RWPE2 (cell line): ENCODE results near the gene MSI2.

Source experiments
- ATAC-seq: fragments of 200-7000 bp; cut with Tn5 transposase; 3 replicates; pipeline ENCODE4 v1.9.1; 2021; ENCODE audit warnings: low read depth
- DNase-seq: peaks from one replicate; pipeline ENCODE4 v3.0.0-alpha.2; 2020; ENCODE audit warnings: low spot score
- H3K27ac ChIP-seq: fragments of 450-650 bp; 2 replicates; pipeline ENCODE4 v1.5.1; 2017; ENCODE audit warnings: mild to moderate bottlenecking; ENCODE audit not compliant: poor library complexity, severe bottlenecking
- H3K27me3 ChIP-seq: fragments of 250-450 bp; sonication (Bioruptor Pico); 2 replicates; pipeline ENCODE4 v1.5.1; 2021; ENCODE audit warnings: mild to moderate bottlenecking, moderate library complexity; ENCODE audit not compliant: insufficient read depth, poor library complexity, severe bottlenecking
- H3K36me3 ChIP-seq: fragments of 250-450 bp; sonication (Bioruptor Pico); 2 replicates; pipeline ENCODE4 v1.5.1; 2020; ENCODE audit warnings: low read depth, mild to moderate bottlenecking, moderate library complexity
- H3K4me1 ChIP-seq: fragments of 250-450 bp; sonication (Bioruptor Pico); 2 replicates; pipeline ENCODE4 v1.5.1; 2021; ENCODE audit warnings: mild to moderate bottlenecking, moderate library complexity; ENCODE audit not compliant: insufficient read depth, poor library complexity, severe bottlenecking
- H3K4me3 ChIP-seq: fragments of 250-450 bp; sonication (Bioruptor Pico); 2 replicates; pipeline ENCODE4 v1.5.1; 2021; ENCODE audit warnings: mild to moderate bottlenecking, moderate library complexity; ENCODE audit not compliant: severe bottlenecking
- H3K9me3 ChIP-seq: fragments of 250-450 bp; sonication (Bioruptor Pico); 2 replicates; pipeline ENCODE4 v1.5.1; 2021; ENCODE audit warnings: mild to moderate bottlenecking, moderate library complexity; ENCODE audit not compliant: severe bottlenecking
- CTCF ChIP-seq: fragments of 450-650 bp; IDR thresholded peaks from one replicate; pipeline ENCODE4 v1.5.1; 2017; ENCODE audit warnings: mild to moderate bottlenecking, moderate library complexity; ENCODE audit not compliant: poor library complexity, severe bottlenecking

The MSI2 gene

GRCh38 chr17:57551321-57552079 is 295.2 kb downstream of the MSI2 start:
- Histone ChIP-seq H3K9me3 (no peaks in the 10 kb centered on the region), H3K36me3 (no peaks in the 10 kb centered on the region), H3K4me1 (no peaks in the 10 kb centered on the region), H3K27me3 (no peaks in the 10 kb centered on the region), H3K27ac (no peak overlapping the region), H3K4me3 (no peak overlapping the region)
- ATAC-seq, result no peak
- no peak for TF ChIP-seq CTCF
- no peak for DNase-seq

GRCh38 chr17:57552114-57552624 is 295.8 kb downstream of the MSI2 start:
- Histone ChIP-seq H3K27me3 (no peaks in the 10 kb centered on the region), H3K27ac (no peak overlapping the region), H3K4me1 (no peaks in the 10 kb centered on the region), H3K4me3 (no peak overlapping the region), H3K36me3 (no peaks in the 10 kb centered on the region), H3K9me3 (no peaks in the 10 kb centered on the region)
- peak; percentile 28 for TF ChIP-seq CTCF
- ATAC-seq (no peak), DNase-seq (no peak)

- Histone ChIP-seq H3K4me3 (no peak overlapping the region), H3K27me3 (no peaks in the 10 kb centered on the region), H3K9me3 (no peaks in the 10 kb centered on the region), H3K27ac (no peak overlapping the region), H3K4me1 (peaks cover 12% of the 10 kb centered on the region), H3K36me3 (no peaks in the 10 kb centered on the region)
- no peak for TF ChIP-seq CTCF
- ATAC-seq (no peak), DNase-seq (no peak)
Observed at GRCh38 chr17:57553526-57553925, 297.2 kb downstream of the MSI2 start.

GRCh38 chr17:57553991-57554825 is 297.9 kb downstream of the MSI2 start:
- DNase-seq, result no peak
- Histone ChIP-seq H3K9me3 (no peaks in the 10 kb centered on the region), H3K27me3 (no peaks in the 10 kb centered on the region), H3K36me3 (no peaks in the 10 kb centered on the region), H3K27ac (no peak overlapping the region), H3K4me3 (no peak overlapping the region), H3K4me1 (peaks cover 12% of the 10 kb centered on the region)
- ATAC-seq, result no peak
- TF ChIP-seq CTCF, result no peak
